ENCODE data around the gene DPYD. TPM values are rescaled to one million over a fixed set of nuclear protein-coding genes. Genes with fewer than 3 reads are reported as not detected.
A peak's percentile ranks its signal among the peaks of the same experiment; 100 is the strongest.

DPYD gene
- polyA plus RNA-seq, 1 donor, result 32.5 TPM

GRCh38 chr1:97816927-97817326 lies 103.9 kb downstream of the DPYD start:
- Histone ChIP-seq H3K4me1 (ENCODE audit: control insufficient read depth, insufficient read depth, low read length) (no peaks in the 10 kb centered on the region), H3K4me3 (ENCODE audit: low read length) (no peak overlapping the region), H3K27ac (ENCODE audit: low read length) (no peak overlapping the region), H3K36me3 (ENCODE audit: control insufficient read depth, insufficient read depth, low read length) (no peaks in the 10 kb centered on the region), H3K9me3 (ENCODE audit: control insufficient read depth, low read depth, low read length) (no peaks in the 10 kb centered on the region), H3K27me3 (ENCODE audit: control insufficient read depth, insufficient read depth, low read length) (no peaks in the 10 kb centered on the region)
- DNase-seq, result no peak
- 73% methylated on average over 1 of the region's 1 CpG for WGBS (ENCODE audit: insufficient coverage, low lambda C conversion rate)

GRCh38 chr1:97814804-97815203 lies 106.0 kb downstream of the DPYD start:
- no peaks in the 10 kb centered on the region for H3K4me1 ChIP-seq (ENCODE audit: control insufficient read depth, insufficient read depth, low read length)
- no peak for DNase-seq
- H3K4me3 ChIP-seq (ENCODE audit: low read length), result no peak overlapping the region
- no peaks in the 10 kb centered on the region for H3K9me3 ChIP-seq (ENCODE audit: control insufficient read depth, low read depth, low read length)
- H3K27ac ChIP-seq (ENCODE audit: low read length), result no peak overlapping the region
- WGBS (ENCODE audit: insufficient coverage, low lambda C conversion rate), result no CpG with 5 or more reads among the region's 3 CpGs
- no peaks in the 10 kb centered on the region for H3K27me3 ChIP-seq (ENCODE audit: control insufficient read depth, insufficient read depth, low read length)
- no peaks in the 10 kb centered on the region for H3K36me3 ChIP-seq (ENCODE audit: control insufficient read depth, insufficient read depth, low read length)

- Histone ChIP-seq H3K27ac (ENCODE audit: low read length) (no peak overlapping the region), H3K36me3 (ENCODE audit: control insufficient read depth, insufficient read depth, low read length) (no peaks in the 10 kb centered on the region), H3K9me3 (ENCODE audit: control insufficient read depth, low read depth, low read length) (no peaks in the 10 kb centered on the region), H3K4me3 (ENCODE audit: low read length) (no peak overlapping the region), H3K4me1 (ENCODE audit: control insufficient read depth, insufficient read depth, low read length) (no peaks in the 10 kb centered on the region), H3K27me3 (ENCODE audit: control insufficient read depth, insufficient read depth, low read length) (no peaks in the 10 kb centered on the region)
- DNase-seq, result no peak
- WGBS (ENCODE audit: insufficient coverage, low lambda C conversion rate), result no CpG with 5 or more reads among the region's 1 CpG
Measured at GRCh38 chr1:97814121-97814520, 106.7 kb downstream of the DPYD start.

- no peaks in the 10 kb centered on the region for H3K4me1 ChIP-seq (ENCODE audit: control insufficient read depth, insufficient read depth, low read length)
- no peaks in the 10 kb centered on the region for H3K36me3 ChIP-seq (ENCODE audit: control insufficient read depth, insufficient read depth, low read length)
- no peaks in the 10 kb centered on the region for H3K27me3 ChIP-seq (ENCODE audit: control insufficient read depth, insufficient read depth, low read length)
- no peak overlapping the region for H3K4me3 ChIP-seq (ENCODE audit: low read length)
- no peak overlapping the region for H3K27ac ChIP-seq (ENCODE audit: low read length)
- no peaks in the 10 kb centered on the region for H3K9me3 ChIP-seq (ENCODE audit: control insufficient read depth, low read depth, low read length)
- no peak for DNase-seq
Measured at GRCh38 chr1:97812076-97812475, 108.8 kb downstream of the DPYD start.

GRCh38 chr1:97806996-97807520 lies 113.8 kb downstream of the DPYD start:
- Histone ChIP-seq H3K27me3 (ENCODE audit: control insufficient read depth, insufficient read depth, low read length) (no peaks in the 10 kb centered on the region), H3K36me3 (ENCODE audit: control insufficient read depth, insufficient read depth, low read length) (no peaks in the 10 kb centered on the region), H3K4me1 (ENCODE audit: control insufficient read depth, insufficient read depth, low read length) (no peaks in the 10 kb centered on the region), H3K4me3 (ENCODE audit: low read length) (no peak overlapping the region), H3K9me3 (ENCODE audit: control insufficient read depth, low read depth, low read length) (no peaks in the 10 kb centered on the region), H3K27ac (ENCODE audit: low read length) (no peak overlapping the region)
- 20% methylated on average over 1 of the region's 1 CpG for WGBS (ENCODE audit: insufficient coverage, low lambda C conversion rate)
- DNase-seq, result no peak

- Histone ChIP-seq H3K4me3 (ENCODE audit: low read length) (no peak overlapping the region), H3K9me3 (ENCODE audit: control insufficient read depth, low read depth, low read length) (no peaks in the 10 kb centered on the region), H3K36me3 (ENCODE audit: control insufficient read depth, insufficient read depth, low read length) (no peaks in the 10 kb centered on the region), H3K27me3 (ENCODE audit: control insufficient read depth, insufficient read depth, low read length) (no peaks in the 10 kb centered on the region), H3K4me1 (ENCODE audit: control insufficient read depth, insufficient read depth, low read length) (no peaks in the 10 kb centered on the region), H3K27ac (ENCODE audit: low read length) (no peak overlapping the region)
- WGBS (ENCODE audit: insufficient coverage, low lambda C conversion rate), result no CpG with 5 or more reads among the region's 1 CpG
- DNase-seq, result no peak
Measured at GRCh38 chr1:97806326-97806725, 114.5 kb downstream of the DPYD start.

GRCh38 chr1:97805093-97805492 lies 115.7 kb downstream of the DPYD start:
- Histone ChIP-seq H3K4me3 (ENCODE audit: low read length) (no peak overlapping the region), H3K36me3 (ENCODE audit: control insufficient read depth, insufficient read depth, low read length) (no peaks in the 10 kb centered on the region), H3K9me3 (ENCODE audit: control insufficient read depth, low read depth, low read length) (no peaks in the 10 kb centered on the region), H3K27ac (ENCODE audit: low read length) (no peak overlapping the region), H3K27me3 (ENCODE audit: control insufficient read depth, insufficient read depth, low read length) (no peaks in the 10 kb centered on the region), H3K4me1 (ENCODE audit: control insufficient read depth, insufficient read depth, low read length) (no peaks in the 10 kb centered on the region)
- 84% methylated on average over 2 of the region's 2 CpGs for WGBS (ENCODE audit: insufficient coverage, low lambda C conversion rate)
- no peak for DNase-seq

- no peak for DNase-seq
- WGBS (ENCODE audit: insufficient coverage, low lambda C conversion rate), result 96% methylated on average over 3 of the region's 3 CpGs
- Histone ChIP-seq H3K27ac (ENCODE audit: low read length) (no peak overlapping the region), H3K4me3 (ENCODE audit: low read length) (no peak overlapping the region), H3K4me1 (ENCODE audit: control insufficient read depth, insufficient read depth, low read length) (no peaks in the 10 kb centered on the region), H3K27me3 (ENCODE audit: control insufficient read depth, insufficient read depth, low read length) (no peaks in the 10 kb centered on the region), H3K9me3 (ENCODE audit: control insufficient read depth, low read depth, low read length) (no peaks in the 10 kb centered on the region), H3K36me3 (ENCODE audit: control insufficient read depth, insufficient read depth, low read length) (no peaks in the 10 kb centered on the region)
Measured at GRCh38 chr1:97803026-97803425, 117.8 kb downstream of the DPYD start.

GRCh38 chr1:97802011-97802410 lies 118.8 kb downstream of the DPYD start:
- Histone ChIP-seq H3K4me1 (ENCODE audit: control insufficient read depth, insufficient read depth, low read length) (peaks cover 5% of the 10 kb centered on the region), H3K9me3 (ENCODE audit: control insufficient read depth, low read depth, low read length) (no peaks in the 10 kb centered on the region), H3K4me3 (ENCODE audit: low read length) (no peak overlapping the region), H3K27me3 (ENCODE audit: control insufficient read depth, insufficient read depth, low read length) (no peaks in the 10 kb centered on the region), H3K27ac (ENCODE audit: low read length) (no peak overlapping the region), H3K36me3 (ENCODE audit: control insufficient read depth, insufficient read depth, low read length) (no peaks in the 10 kb centered on the region)
- DNase-seq, result no peak
- WGBS (ENCODE audit: insufficient coverage, low lambda C conversion rate), result 100% methylated on average over 2 of the region's 2 CpGs

GRCh38 chr1:97797403-97798183 lies 123.2 kb downstream of the DPYD start:
- Histone ChIP-seq H3K27me3 (ENCODE audit: control insufficient read depth, insufficient read depth, low read length) (no peaks in the 10 kb centered on the region), H3K36me3 (ENCODE audit: control insufficient read depth, insufficient read depth, low read length) (no peaks in the 10 kb centered on the region), H3K4me3 (ENCODE audit: low read length) (no peak overlapping the region), H3K27ac (ENCODE audit: low read length) (no peak overlapping the region), H3K9me3 (ENCODE audit: control insufficient read depth, low read depth, low read length) (no peaks in the 10 kb centered on the region), H3K4me1 (ENCODE audit: control insufficient read depth, insufficient read depth, low read length) (peaks cover 5% of the 10 kb centered on the region)
- DNase-seq, result no peak
- WGBS (ENCODE audit: insufficient coverage, low lambda C conversion rate), result no CpG with 5 or more reads among the region's 2 CpGs

- WGBS (ENCODE audit: insufficient coverage, low lambda C conversion rate), result no CpG with 5 or more reads among the region's 2 CpGs
- DNase-seq, result peak; percentile 10 to 62
- no peak overlapping the region for H3K27ac ChIP-seq (ENCODE audit: low read length)
- H3K9me3 ChIP-seq (ENCODE audit: control insufficient read depth, low read depth, low read length), result no peaks in the 10 kb centered on the region
- H3K36me3 ChIP-seq (ENCODE audit: control insufficient read depth, insufficient read depth, low read length), result no peaks in the 10 kb centered on the region
- H3K4me3 ChIP-seq (ENCODE audit: low read length), result no peak overlapping the region
- H3K27me3 ChIP-seq (ENCODE audit: control insufficient read depth, insufficient read depth, low read length), result no peaks in the 10 kb centered on the region
- H3K4me1 ChIP-seq (ENCODE audit: control insufficient read depth, insufficient read depth, low read length), result peaks cover 5% of the 10 kb centered on the region
Measured at GRCh38 chr1:97796711-97797110, 124.1 kb downstream of the DPYD start.

Data from large intestine (tissue), 3 donors.